Fibroblast of skin of scalp (primary cell): ENCODE data around the gene SLAMF1. TPM values are rescaled to one million over a fixed set of nuclear protein-coding genes. Genes with fewer than 3 reads are reported as not detected.
"Not testable (repeated sequence)": the region's sequence is repeated elsewhere in the genome, so short reads cannot be mapped to it uniquely, and the experiment has no call there.

Source experiments
- DNase-seq: peaks from one replicate; pipeline ENCODE4 v3.0.0-alpha.2; 2013
- polyA plus RNA-seq, 2 experiments: library from polyadenylated mRNA; unstranded; fragments of 120-200 nt; gene quantifications; one replicate each; pipeline ENCODE4 v1.2.1, GENCODE V29; 2013; ENCODE audit not compliant: insufficient read length in 2 of 2

SLAMF1 gene
- not detected for polyA plus RNA-seq (2013, experiment 1 of 2; ENCODE audit: insufficient read length)
- polyA plus RNA-seq (2013, experiment 2 of 2; ENCODE audit: insufficient read length): not detected

GRCh38 chr1:160646711-160647328 lies at the start of gene SLAMF1:
Gene SLAMF1 (minus strand): TSS chr1:160647044. CDS start chr1:160646945, 99 bp downstream.
- no peak for DNase-seq

DNA sequence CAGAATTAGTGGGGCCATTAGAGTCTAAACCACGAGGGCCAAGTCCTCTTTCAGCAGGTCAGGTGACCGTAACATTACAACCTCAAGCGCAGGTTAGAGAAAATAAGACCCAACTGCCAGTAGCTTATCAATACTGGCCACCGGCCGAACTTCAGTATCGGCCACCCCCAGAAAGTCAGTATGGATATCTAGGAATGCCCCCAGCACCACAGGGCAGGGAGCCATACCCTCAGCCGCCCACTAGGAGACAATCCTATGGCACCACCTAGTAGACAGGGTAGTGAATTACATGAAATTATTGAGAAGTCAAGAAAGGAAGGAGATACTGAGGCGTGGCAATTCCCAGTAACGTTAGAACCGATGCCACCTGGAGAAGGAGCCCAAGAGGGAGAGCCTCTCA lies 45.5 kb upstream of the SLAMF1 start:
- not testable (repeated sequence) for DNase-seq

GRCh38 chr1:160685266-160685665 lies 38.4 kb upstream of the SLAMF1 start:
- no peak for DNase-seq

DNA sequence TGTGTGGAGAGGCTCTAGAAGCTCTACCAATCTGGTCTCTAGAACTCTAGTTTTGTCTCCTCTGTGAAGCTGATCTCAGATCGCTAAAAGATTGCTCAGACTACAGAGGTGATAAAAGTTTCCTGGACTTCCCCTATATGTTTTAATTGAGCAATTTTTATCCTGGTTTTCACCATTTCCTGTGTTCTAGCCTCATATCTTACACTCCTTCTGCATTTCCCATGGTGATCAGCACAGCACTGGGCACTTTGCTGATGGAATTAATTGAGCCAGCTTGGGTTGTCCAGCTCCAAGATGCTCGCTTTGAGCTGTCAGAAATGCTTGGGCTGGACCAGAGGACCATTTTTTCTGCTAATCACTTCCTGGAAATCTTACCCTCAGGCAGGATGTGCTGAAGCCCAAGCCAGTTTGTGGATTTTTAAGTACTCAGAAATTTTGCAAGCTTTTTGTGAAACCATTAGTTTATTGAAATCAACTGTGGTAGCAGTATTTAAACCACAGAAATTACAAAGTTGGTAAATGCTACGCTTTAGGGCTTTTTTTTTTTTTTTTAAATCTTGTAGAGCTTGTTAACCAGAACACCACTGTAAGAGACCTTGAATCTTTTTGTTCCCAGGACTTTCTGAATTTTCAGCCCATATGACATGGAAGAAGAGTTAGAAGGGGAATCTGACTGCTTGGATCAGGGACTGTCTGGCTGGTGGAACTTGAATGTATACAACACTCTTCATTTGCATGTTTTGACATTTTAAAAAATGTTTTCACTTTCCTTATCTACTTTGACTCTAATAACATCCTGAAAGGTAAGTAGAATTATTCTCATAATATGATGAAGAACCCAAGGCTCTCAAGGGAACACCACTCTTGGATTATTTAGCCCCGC lies 36.4 kb upstream of the SLAMF1 start:
- no peak for DNase-seq

DNA sequence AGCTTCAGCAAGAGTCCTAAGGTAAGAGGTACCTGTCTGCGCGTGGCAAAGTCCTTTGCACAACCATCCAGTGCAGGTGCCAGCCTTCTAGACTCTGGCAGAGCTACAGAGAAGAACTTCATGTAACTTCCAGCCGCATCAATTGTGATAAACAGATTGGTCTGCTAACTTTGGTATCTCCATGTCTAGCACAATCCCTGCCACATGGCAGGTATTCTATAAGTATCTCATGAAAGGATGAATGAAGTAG lies 35.0 kb upstream of the SLAMF1 start:
- no peak for DNase-seq

DNA sequence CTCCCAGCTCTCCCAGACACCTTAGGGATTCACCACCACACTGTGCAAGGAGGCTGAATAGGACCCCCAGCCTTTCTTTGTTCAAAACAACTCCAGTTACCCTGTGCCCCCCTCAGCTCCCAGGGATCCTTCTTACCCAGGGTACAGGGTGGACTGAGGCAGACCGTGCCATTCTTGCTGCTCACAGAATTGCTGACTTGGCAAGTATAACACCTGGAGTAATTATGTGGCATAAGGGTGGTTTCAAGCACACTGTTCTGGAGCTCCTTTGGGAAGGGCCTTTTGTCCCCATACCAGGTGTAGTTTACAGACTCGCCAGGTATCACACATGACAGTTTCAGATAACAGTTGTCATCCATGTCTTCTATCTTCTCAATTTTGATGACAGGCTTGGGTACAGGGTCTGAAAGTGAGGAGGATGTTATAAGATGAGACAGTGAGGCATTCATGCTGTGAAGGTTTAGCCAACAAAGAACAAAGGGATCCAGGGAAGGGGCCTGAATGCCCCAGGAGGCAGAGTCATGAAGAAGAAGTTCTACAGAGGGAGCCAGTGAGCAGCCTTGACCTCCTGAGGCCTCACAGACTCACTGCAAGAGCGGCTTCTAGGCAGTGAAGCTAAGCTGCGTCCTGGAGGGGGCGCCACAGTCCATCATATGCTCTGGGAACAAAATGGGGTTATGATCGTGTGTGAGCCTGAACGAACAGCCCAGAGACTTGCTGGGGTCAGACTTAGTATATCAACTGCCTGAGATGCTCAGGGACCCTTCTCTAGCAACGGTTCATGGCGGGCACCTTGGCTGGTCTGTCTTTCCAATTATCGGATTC lies 34.4 kb upstream of the SLAMF1 start:
- peak; percentile 44 for DNase-seq

- DNase-seq: no peak
Measured at GRCh38 chr1:160680399-160680798, 33.6 kb upstream of the SLAMF1 start.

- no peak for DNase-seq
Measured at GRCh38 chr1:160679893-160680292, 33.0 kb upstream of the SLAMF1 start.

DNA sequence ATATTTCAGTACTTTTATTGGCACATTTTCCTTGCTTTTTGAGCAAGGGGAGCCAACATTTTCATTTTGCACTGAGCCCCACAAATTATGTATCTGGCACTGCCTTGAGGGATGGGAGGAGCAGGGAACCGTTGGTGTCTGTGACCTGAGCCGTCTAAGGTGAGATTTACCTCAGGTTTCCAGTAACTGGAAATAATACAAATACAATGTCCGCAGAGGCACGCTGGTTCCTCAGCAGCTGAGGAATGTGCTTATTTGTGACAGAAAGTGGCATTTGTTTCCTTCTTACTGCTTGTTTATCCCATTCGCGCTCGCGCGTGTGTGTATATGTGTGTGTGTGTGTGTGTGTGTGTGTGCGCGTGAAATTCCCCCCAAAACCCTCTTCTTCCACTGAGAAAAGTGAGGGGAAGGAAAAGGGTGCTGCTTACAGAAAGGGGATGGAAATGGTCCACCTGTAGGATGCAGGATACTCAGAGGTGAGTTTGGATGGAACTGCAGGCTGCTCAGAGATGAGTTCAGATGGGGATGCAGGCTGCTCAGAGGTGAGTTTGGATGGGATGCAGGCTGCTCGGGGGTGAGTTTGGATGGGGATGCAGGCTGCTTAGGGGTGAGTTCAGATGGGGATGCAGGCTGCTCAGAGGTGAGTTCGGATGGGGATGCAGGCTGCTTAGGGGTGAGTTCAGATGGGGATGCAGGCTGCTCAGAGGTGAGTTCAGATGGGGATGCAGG lies 30.2 kb upstream of the SLAMF1 start:
- no peak for DNase-seq

DNA sequence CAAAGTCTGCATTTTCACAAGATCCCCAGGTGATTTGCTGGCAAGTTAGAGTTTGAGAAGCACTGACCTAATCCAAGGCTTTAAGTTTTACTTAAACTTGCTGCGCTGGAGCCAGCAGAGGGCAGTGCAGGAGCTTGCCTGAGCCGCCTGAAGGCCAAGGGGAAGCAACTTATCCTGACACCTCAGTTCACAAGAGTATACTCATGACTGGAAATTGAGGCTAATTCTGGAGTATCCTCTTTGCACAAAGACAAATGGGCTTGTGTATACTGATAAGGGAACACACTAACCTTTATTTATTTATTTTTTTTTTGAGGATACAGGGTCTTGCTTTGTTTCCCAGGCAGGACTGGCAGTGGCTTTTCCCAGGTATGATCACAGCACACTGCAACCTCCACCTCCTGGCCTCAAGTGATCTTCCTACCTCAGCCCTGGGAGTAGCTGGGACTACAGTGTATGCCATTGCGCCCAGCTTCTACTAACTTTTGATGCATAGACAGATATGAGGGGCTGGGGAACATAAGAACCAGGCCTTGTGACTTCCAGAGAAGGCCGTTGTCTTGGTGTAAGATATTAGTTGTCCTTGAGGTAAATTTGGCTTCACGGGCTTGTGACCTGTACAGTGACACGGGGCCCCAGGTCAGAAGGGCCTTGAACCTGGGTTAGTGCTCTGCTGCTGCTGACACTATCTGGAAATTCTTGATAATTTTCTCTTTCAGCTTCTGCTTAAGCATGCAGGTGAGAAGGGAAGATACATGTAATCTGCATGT lies 29.0 kb upstream of the SLAMF1 start:
- peak; percentile 55 for DNase-seq

GRCh38 chr1:160674415-160674814 lies 27.6 kb upstream of the SLAMF1 start:
- no peak for DNase-seq

DNA sequence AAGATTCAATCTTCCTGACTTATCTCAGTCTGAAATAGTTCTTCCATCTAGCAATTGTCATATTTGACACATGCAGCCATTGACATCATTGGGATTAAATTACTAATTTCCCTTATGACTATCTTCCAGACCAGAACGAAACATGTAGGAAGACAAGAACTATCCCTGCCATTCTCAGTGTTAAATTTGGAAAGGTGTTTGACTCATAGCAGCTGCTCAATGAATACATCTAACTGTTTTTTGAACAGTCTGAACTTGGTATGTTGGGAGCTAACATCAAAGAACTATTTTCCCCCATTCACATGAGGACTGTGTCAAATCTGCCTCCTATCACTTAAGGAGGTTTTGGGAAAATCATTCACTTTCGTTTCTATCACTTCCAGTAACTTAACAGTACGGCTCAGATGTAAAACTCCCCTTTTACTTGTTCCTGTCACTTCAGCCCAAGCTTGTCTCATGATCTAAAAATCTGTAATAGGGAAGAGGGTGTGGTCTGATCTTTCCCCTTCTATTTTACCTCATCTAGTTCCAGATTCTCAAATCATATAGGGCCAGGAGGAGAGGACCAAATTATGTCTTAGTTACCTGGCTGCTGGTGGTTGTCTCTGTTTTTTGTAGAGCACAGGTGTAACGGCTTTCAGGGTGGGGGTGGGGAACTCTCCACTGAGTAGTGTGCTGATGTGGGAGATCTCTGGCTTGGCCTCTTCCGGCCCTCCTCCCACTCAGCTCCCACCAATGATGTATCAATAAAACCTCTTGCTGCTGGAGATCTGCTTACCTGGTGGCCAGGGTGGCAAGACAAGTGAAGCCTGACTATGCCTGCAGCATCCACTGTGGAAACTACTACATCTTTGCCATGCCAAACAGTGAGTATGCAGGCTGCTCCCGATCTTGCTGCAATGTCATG lies 26.2 kb upstream of the SLAMF1 start:
- no peak for DNase-seq

DNA sequence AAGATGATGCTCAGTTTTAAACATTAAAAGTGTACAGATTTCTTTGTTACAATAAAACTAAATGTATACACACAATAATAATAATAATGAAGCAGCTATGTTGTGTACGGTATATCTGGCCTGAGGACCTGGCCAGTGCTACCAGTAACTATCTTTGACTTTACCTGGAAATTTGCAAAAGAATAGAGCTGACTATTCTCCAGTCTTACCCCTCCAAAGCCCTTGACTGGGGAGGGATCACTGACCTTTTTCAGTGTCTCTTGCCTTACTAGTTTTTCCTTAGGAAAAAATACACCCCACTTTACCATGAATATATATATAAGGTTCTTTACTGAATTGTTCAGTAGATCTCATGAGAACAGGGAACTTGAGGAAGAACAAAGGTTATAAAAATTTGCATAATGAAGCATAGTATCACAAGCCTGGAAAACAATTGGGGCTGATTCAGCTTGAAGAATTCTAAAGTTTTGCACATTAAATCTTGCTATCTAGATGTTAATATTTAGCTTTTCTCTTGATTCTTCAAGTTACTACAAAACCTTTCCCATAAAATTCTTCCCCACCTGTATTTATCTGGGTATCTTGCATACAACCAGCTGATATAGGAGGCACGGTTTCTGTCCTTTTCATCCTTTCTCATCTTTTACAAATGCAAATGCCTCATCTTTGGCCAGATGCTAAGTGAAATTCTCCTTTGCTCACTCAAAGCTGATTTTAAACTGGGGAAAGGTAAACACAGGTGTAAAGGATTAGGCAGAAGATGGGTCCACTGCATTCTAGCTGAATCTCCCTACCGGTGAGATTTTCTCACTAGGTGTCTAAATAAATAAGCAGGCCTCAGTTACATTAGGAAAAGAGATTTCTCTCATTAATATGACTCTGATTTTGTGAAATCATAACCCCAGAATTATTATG lies 25.0 kb upstream of the SLAMF1 start:
- no peak for DNase-seq

DNA sequence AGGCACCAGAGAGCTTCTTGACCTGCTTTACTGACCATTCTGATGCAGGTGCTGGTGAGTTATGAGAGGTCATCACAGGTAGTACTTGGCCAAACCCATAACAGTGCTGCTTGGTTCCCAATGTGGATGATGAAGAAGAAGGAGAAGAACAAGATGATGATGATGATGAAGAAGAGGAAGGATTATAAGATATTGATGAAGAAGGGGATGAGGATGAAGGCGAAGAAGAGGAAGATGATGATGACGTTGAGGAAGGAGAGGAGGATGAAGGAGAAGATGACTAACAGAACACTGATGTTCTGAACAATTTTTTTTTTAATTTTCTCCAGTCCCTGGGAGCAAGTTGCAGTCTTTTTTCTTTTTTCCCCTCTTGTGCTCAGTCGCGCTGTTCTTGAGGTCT lies 23.9 kb upstream of the SLAMF1 start:
- DNase-seq: no peak

DNA sequence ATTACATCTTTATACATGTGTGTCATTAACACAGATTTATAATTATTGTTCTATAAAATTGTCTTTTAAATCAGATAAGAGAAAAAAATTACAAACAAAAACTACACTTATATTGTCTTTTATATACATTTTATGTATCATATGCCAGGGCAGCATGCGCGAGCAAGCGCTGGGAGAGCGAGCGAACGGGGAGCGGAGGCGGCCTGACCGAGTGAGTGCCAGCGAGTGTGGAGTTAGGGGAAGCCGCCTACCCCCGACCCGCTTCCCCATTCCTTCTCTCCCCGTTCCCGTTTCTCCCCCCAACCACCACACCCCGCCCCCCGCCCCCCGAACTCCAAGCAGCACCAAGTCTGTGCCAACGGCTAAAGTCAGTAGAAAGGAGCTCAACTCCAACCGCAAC lies 23.0 kb upstream of the SLAMF1 start:
- no peak for DNase-seq

- DNase-seq: no peak
Measured at GRCh38 chr1:160669276-160669675, 22.4 kb upstream of the SLAMF1 start.

DNA sequence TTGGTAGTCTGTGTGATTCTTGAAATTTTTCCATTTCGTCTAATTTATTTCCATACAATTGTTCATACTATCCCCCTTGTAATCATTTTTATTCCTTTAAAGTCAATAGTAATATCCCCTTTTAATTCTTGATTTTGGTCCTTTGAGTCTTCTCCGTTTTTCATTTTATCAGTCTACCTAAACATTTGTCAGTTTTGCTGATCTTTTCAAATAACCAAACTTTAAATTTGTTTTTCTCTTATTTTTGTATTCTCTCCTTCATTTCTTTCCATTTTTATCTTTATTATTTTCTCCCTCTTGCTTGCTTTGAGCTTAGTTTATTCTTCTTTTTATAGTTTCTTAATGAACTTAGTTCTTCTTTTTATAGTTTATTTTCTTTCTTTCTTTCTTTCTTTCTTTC lies 21.1 kb upstream of the SLAMF1 start:
- DNase-seq: no peak

DNA sequence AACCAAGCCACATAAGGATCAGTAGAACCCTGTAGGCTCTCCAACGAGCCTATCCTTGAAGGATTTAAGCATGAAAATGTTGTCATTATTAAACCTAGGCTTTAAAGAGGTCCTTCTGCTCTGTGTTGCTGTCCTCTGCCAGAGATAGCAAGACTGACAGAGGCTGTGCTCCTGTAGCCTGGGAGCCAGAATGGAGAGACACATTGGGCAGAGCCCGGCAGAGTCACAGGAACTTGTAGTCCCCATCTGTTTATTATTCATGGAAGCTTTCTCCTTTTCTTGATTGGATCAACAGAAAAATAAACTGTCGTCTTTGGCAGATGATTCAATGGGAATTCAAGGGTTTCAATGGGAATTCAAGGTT lies 19.2 kb upstream of the SLAMF1 start:
- DNase-seq: no peak

DNA sequence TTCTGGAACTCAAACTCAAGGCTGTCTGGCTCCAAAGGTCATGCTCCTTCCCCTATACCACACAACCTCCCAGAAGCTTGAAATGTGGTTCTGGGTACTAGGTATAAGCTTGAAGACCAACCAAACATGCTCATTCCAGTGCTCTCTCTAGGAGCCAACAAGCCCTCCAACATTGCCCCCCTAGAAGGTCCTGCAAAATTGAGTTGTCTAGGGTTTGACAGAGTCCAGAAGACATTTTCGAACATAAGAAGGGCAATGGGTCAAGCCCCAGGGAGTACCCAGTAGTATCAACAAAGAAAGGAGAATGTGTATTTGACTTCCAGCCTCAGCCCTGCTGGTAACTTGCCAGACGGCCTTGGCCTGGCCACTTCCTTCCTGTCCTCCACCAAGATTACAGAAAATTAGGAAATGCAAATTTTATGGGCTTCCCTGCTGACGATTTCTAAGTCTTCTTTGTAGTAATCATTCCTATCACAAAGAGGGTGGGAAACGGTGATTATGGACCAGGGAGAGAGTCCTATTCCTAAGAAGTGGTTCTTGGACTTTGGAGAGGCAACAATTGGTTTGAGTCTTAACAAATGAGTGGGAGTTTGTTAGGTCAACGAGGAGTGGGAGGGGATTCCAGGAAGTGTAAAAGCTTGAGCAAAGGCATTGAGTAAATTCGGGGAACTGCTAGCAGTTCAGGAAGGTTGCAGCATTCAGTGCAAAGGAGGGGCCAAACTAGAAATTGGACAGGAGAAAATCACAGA lies 18.7 kb upstream of the SLAMF1 start:
- no peak for DNase-seq
